MG63 (cell line): ENCODE results near the gene FAM240B. TPM values are rescaled to one million over a fixed set of nuclear protein-coding genes. Genes with fewer than 3 reads are reported as not detected.
A peak's percentile ranks its signal among the peaks of the same experiment; 100 is the strongest.

Experiments used
- DNase-seq: peaks from one replicate; pipeline ENCODE4 v3.0.0-alpha.2; 2020
- H3K27me3 ChIP-seq: fragments of 250-450 bp; sonication (Bioruptor Pico); 2 replicates; pipeline ENCODE4 v1.5.1; 2020; ENCODE audit warnings: mild to moderate bottlenecking, moderate library complexity
- H3K36me3 ChIP-seq: fragments of 250-450 bp; sonication (Bioruptor Pico); 2 replicates; pipeline ENCODE4 v1.5.1; 2020; ENCODE audit warnings: mild to moderate bottlenecking, moderate library complexity
- H3K4me3 ChIP-seq: fragments of 250-450 bp; sonication (Bioruptor Pico); 2 replicates; pipeline ENCODE4 v1.5.1; 2020; ENCODE audit warnings: mild to moderate bottlenecking, moderate library complexity
- H3K9me3 ChIP-seq: fragments of 250-450 bp; sonication (Bioruptor Pico); 2 replicates; pipeline ENCODE4 v1.5.1; 2020; ENCODE audit warnings: mild to moderate bottlenecking, moderate library complexity
- total RNA-seq: library from RNA; depleted of rRNA; stranded (reverse); fragments of >200 nt; shearing (Covaris generic); gene quantifications from 2 replicates; pipeline ENCODE4 v1.2.3, GENCODE V29; 2014; ENCODE audit warnings: low replicate concordance

FAM240B gene
- total RNA-seq, 1 experiment from 2014 or later: not detected

- Histone ChIP-seq H3K36me3 (no peaks in the 10 kb centered on the region), H3K4me3 (no peak overlapping the region), H3K9me3 (no peaks in the 10 kb centered on the region), H3K27me3 (no peaks in the 10 kb centered on the region)
- DNase-seq: no peak
Measured at GRCh38 chr9:38713426-38713825, 6.5 kb downstream of the FAM240B start.

DNA sequence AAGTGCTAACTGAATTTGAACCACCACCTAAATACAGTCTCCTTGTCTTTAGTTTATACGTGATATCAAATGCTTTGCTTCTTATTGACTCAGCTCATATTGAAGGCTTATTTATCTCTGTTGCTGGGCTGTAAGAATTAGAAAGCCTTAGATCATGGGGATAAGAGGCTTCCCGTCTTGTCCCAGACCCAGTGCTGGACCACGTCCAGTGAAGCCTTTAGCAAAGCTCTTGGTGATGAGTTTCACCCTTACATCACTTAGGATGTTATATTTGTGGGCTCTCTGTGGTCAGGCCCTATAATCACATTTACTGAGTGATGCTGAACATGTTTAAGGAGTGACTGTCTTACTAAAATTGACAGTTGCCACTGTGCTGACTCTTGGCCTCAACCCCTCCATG, 11.2 kb downstream of the FAM240B start:
- no peaks in the 10 kb centered on the region for H3K9me3 ChIP-seq
- peak; percentile 82 for DNase-seq
- no peaks in the 10 kb centered on the region for H3K36me3 ChIP-seq
- peaks cover 2% of the 10 kb centered on the region for H3K27me3 ChIP-seq
- no peak overlapping the region for H3K4me3 ChIP-seq

GRCh38 chr9:38707885-38708637, 11.9 kb downstream of the FAM240B start:
- H3K36me3 ChIP-seq: no peaks in the 10 kb centered on the region
- no peaks in the 10 kb centered on the region for H3K9me3 ChIP-seq
- H3K27me3 ChIP-seq: peaks cover 2% of the 10 kb centered on the region
- DNase-seq: no peak
- H3K4me3 ChIP-seq: no peak overlapping the region

DNA sequence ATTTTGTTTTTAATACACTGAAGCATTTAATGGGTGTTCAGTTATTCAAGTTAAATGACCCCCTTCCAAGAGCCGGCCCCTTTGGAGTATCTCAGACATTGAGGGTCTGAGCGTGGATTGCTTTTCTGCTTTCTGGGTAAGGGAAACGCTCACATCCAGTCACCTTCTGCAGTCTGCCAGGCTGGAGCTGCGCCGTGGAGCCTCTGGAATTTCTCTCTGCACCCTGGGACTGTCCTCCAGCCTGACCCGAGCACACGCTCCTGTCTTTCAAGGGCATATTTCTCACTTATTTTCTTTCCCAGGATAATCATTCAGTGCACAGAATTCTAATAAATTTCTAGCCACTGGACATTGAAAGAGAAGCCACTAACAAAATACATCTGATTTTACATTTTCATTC, 13.4 kb downstream of the FAM240B start:
- Histone ChIP-seq H3K36me3 (no peaks in the 10 kb centered on the region), H3K9me3 (no peaks in the 10 kb centered on the region), H3K4me3 (no peak overlapping the region), H3K27me3 (peaks cover 2% of the 10 kb centered on the region)
- no peak for DNase-seq

DNA sequence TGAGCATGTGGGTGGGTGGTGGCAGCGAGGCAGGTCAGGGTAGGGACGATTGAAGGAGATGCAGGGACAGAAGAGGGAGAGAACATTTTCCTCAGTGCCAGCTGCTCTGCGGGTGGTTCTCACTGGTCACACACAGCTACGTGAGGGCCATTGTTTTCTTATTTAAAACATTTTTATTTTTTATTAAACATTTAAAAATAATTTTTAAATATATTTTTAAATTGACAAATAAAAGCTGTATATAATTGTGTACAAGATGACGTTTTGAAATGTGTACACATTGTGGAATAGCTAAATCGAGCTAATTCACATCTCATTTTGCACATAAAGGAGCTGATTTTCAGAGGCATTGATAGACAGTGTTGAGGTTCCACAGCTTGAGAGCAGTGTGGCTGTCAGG, 14.0 kb downstream of the FAM240B start:
- no peak for DNase-seq
- H3K36me3 ChIP-seq: no peaks in the 10 kb centered on the region
- H3K9me3 ChIP-seq: no peaks in the 10 kb centered on the region
- peaks cover 2% of the 10 kb centered on the region for H3K27me3 ChIP-seq
- H3K4me3 ChIP-seq: no peak overlapping the region

DNA sequence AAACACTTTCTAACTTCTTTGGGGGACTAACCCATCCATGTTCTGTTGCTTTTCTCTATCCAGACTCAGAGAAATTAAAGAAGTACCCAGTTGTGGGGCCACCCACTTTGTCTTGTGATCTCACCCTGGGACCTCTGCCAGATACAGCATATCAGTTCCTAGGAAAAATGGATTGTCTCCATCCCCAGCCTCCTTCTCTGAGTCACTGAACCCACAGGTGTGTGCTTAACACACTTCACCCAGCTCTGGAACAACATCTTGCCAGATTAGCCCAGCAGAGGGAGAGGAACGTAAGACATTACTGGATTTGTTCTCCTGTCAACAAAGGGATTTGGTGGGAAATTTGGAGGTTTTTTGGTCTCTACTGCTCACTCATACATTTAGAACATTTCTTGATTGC, 19.2 kb downstream of the FAM240B start:
- peak; percentile 31 for DNase-seq
- no peaks in the 10 kb centered on the region; the same call in 1 of the 2 replicates for H3K27me3 ChIP-seq
- no peak overlapping the region for H3K4me3 ChIP-seq
- H3K9me3 ChIP-seq: no peaks in the 10 kb centered on the region
- no peaks in the 10 kb centered on the region for H3K36me3 ChIP-seq

DNA sequence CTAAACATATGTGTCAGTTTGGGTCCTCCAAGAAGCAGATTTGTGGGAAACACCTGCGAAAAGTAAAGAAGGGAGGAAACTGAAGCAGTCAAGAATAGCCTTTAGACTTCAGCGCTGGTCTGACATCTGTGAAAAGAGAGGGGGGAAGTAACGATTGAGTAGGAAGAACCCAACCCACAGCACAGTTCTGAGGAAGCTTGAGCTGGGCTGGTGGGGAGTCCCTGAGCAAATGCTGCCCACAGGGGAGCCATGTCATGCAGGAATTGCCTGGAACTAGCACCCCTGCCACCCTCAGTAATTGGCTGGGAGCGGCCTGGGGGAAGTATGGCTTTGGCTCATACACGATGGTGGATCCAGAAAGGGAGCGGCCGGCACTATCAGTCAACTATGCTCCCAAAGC, 20.6 kb downstream of the FAM240B start:
- Histone ChIP-seq H3K36me3 (no peaks in the 10 kb centered on the region), H3K4me3 (no peak overlapping the region), H3K9me3 (no peaks in the 10 kb centered on the region), H3K27me3 (no peaks in the 10 kb centered on the region)
- DNase-seq: no peak

DNA sequence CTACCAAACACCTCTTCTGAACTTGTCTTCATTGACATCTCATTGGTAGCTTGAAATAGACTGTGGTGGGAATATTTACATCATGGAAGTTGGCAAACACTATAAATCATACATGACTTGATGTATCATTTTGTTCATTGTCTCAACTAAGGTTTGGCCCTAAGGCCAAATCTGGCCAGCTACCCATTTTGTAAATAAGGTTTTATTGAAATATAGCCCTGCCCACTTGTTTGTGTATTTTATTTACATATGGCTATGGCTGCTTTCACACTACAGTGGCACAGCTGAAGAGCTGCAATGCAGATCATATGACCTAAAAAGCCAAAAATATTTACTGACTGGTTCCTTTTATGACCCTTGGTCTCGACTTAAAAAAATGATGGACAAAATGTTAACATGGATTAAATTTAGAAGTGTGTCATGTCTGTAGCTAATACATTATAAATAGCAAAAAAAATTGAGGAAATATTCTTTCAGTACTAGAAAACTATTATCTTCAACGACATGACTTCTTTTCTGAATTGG, 22.1 kb downstream of the FAM240B start:
- no peak for DNase-seq
- no peaks in the 10 kb centered on the region for H3K36me3 ChIP-seq
- H3K9me3 ChIP-seq: no peaks in the 10 kb centered on the region
- no peaks in the 10 kb centered on the region for H3K27me3 ChIP-seq
- H3K4me3 ChIP-seq: no peak overlapping the region

GRCh38 chr9:38696999-38697398, 22.9 kb downstream of the FAM240B start:
- no peaks in the 10 kb centered on the region for H3K27me3 ChIP-seq
- no peak for DNase-seq
- no peak overlapping the region for H3K4me3 ChIP-seq
- H3K9me3 ChIP-seq: no peaks in the 10 kb centered on the region
- no peaks in the 10 kb centered on the region for H3K36me3 ChIP-seq

DNA sequence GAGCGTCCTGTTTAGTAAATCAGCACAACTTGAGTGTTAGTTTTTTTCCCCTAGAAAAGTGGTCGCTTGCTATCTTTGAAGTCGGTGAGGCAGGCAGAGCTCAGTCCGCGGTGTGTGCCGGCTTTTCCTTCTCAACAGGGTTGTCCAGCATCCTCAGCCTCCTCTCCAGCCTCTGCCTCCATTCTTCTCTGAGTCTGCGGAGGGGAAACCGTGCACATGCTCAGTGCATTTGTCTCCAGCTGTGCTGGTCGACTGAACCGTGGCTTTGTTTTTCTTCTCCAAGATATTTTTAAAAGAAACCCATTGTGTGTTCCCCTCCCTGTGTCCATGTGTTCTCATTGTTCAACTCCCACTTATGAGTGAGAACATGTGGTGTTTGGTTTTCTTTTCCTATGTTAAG, 25.3 kb downstream of the FAM240B start:
- Histone ChIP-seq H3K27me3 (no peaks in the 10 kb centered on the region), H3K9me3 (no peaks in the 10 kb centered on the region), H3K4me3 (no peak overlapping the region), H3K36me3 (no peaks in the 10 kb centered on the region)
- no peak for DNase-seq

DNA sequence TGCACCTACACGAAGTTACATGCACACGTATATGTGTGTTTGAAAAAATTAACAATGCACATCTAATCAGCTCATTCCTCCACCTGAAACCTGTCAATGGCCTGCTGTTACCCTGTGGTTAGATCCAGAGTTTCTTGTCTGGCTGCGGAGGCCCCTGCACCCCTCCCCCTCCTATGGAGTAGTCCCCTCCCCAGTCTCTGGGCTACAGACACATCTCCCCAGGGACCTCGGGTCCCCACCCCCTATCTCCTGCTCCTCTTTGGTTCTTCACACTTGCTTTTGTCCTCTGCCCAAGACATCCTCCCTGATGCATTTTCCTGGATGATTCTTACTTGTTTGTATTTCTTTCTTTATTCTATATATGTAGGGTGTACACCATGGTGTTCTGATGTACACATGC, 27.2 kb downstream of the FAM240B start:
- DNase-seq: no peak
- Histone ChIP-seq H3K36me3 (no peaks in the 10 kb centered on the region), H3K9me3 (no peaks in the 10 kb centered on the region), H3K4me3 (no peak overlapping the region), H3K27me3 (no peaks in the 10 kb centered on the region)

GRCh38 chr9:38690574-38690973, 29.4 kb downstream of the FAM240B start:
- Histone ChIP-seq H3K27me3 (no peaks in the 10 kb centered on the region), H3K9me3 (no peaks in the 10 kb centered on the region), H3K36me3 (no peaks in the 10 kb centered on the region), H3K4me3 (no peak overlapping the region)
- DNase-seq: no peak

GRCh38 chr9:38689678-38690077, 30.3 kb downstream of the FAM240B start:
- no peak for DNase-seq
- Histone ChIP-seq H3K4me3 (no peak overlapping the region), H3K9me3 (no peaks in the 10 kb centered on the region), H3K27me3 (no peaks in the 10 kb centered on the region), H3K36me3 (no peaks in the 10 kb centered on the region)

- Histone ChIP-seq H3K9me3 (no peaks in the 10 kb centered on the region), H3K36me3 (no peaks in the 10 kb centered on the region), H3K27me3 (no peaks in the 10 kb centered on the region), H3K4me3 (no peak overlapping the region)
- no peak for DNase-seq
Measured at GRCh38 chr9:38687992-38688391, 31.9 kb downstream of the FAM240B start.

DNA sequence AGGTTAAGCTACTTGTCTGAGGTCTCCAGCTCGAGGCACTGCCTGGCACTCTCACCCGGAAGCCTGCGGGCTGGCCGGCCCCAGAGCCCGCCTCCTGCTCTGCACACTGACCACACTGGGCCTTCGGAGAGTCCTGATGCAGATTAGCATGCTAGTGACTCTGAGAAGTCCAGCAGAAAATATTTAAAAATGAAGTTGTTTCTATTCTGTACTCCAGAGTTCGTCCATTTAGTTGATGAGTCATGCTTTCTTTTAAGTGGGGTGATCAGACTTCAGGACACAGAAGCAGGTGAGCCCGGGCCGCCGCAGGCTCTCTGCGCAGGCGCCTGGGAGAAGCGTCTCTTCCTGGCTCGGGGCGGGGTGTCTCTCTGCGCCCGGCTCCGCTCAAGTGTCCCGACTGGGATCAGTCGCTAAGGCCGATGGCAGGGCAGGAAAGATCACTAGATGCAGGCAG, 32.5 kb downstream of the FAM240B start:
- no peak overlapping the region for H3K4me3 ChIP-seq
- H3K9me3 ChIP-seq: no peaks in the 10 kb centered on the region
- H3K36me3 ChIP-seq: no peaks in the 10 kb centered on the region
- no peak for DNase-seq
- no peaks in the 10 kb centered on the region for H3K27me3 ChIP-seq

DNA sequence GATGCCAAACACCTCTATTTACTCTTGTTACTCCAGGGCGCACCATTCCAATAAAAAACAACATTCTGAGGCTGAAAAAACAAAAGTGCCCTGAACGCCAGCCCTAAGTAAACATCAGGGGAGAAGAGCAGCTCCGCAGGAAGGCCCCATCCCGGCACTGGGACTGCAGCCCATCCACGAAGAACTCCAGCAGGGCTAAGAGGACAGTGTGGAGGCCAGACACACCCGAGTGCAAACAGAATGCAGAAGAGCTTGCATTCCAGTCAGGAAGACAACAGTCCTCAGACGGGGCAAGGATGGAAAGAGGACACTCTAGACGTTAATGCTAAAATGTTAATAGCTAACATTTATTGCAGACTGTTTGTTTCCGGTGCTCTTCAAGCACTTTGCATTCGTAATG, 33.0 kb downstream of the FAM240B start:
- Histone ChIP-seq H3K9me3 (no peaks in the 10 kb centered on the region), H3K4me3 (no peak overlapping the region), H3K27me3 (no peaks in the 10 kb centered on the region), H3K36me3 (no peaks in the 10 kb centered on the region)
- no peak for DNase-seq

GRCh38 chr9:38685535-38685934, 34.4 kb downstream of the FAM240B start:
- no peaks in the 10 kb centered on the region for H3K27me3 ChIP-seq
- no peaks in the 10 kb centered on the region for H3K9me3 ChIP-seq
- DNase-seq: no peak
- H3K4me3 ChIP-seq: no peak overlapping the region
- H3K36me3 ChIP-seq: no peaks in the 10 kb centered on the region

GRCh38 chr9:38683336-38683735, 36.6 kb downstream of the FAM240B start:
- Histone ChIP-seq H3K4me3 (no peak overlapping the region), H3K9me3 (no peaks in the 10 kb centered on the region), H3K27me3 (no peaks in the 10 kb centered on the region), H3K36me3 (no peaks in the 10 kb centered on the region)
- DNase-seq: no peak
